Measurements from ENCODE around the gene ZSCAN1.
A peak's percentile ranks its signal among the peaks of the same experiment; 100 is the strongest.

The ZSCAN1 gene

DNA sequence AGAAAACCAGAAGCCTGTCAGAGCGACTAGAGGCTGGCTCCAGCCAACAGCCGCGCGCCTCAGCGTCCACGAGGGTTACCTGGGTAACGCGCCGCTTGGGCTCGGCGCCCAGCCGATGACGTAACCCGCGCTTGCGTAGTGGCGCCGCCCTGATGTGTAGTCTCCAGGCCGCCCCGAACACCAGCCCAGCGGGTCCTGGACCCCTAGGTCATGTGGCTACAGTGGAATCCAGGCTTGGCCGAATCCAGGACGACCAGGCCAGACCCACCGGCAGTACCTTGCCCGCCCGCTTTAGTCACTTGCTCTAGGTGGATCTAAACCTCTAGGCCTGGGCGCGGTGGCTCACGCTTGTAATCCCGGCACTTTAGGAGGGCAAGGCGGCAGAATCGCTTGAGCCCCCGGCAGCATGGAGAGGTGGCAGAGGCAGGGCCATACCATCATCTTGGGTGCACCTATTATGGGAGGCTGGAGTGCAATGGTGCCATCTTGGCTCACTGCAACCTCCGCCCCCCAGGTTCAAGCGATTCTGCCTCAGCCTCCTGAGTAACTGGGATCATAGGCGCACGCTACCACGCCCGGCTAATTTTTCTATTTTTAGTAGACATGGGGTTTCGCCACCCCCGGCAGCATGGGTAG lies 24.0 kb upstream of the ZSCAN1 start:
- Histone ChIP-seq H3K27ac (peak overlapping the region; percentile 62), H3K4me3 (ENCODE audit: low read depth, low read length) (peak overlapping the region; percentile 54), H3K79me2 (no peaks in the 10 kb centered on the region), H3K27me3 (ENCODE audit: control insufficient read depth, insufficient read depth, low read length) (no peaks in the 10 kb centered on the region), H3K9ac (no peak overlapping the region), H3K4me2 (ENCODE audit: low read length) (peak overlapping the region; percentile 71), H3K9me3 (ENCODE audit: control insufficient read depth, low read length) (no peaks in the 10 kb centered on the region), H2AFZ (peak overlapping the region; percentile 87), H3K4me1 (no peaks in the 10 kb centered on the region), H3K36me3 (ENCODE audit: control insufficient read depth, insufficient read depth, low read length) (no peaks in the 10 kb centered on the region)
- TF ChIP-seq, protein P1, sequence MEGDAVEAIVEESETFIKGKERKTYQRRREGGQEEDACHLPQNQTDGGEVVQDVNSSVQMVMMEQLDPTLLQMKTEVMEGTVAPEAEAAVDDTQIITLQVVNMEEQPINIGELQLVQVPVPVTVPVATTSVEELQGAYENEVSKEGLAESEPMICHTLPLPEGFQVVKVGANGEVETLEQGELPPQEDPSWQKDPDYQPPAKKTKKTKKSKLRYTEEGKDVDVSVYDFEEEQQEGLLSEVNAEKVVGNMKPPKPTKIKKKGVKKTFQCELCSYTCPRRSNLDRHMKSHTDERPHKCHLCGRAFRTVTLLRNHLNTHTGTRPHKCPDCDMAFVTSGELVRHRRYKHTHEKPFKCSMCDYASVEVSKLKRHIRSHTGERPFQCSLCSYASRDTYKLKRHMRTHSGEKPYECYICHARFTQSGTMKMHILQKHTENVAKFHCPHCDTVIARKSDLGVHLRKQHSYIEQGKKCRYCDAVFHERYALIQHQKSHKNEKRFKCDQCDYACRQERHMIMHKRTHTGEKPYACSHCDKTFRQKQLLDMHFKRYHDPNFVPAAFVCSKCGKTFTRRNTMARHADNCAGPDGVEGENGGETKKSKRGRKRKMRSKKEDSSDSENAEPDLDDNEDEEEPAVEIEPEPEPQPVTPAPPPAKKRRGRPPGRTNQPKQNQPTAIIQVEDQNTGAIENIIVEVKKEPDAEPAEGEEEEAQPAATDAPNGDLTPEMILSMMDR (IDR thresholded peaks at IDR 0.05), result no peak

DNA sequence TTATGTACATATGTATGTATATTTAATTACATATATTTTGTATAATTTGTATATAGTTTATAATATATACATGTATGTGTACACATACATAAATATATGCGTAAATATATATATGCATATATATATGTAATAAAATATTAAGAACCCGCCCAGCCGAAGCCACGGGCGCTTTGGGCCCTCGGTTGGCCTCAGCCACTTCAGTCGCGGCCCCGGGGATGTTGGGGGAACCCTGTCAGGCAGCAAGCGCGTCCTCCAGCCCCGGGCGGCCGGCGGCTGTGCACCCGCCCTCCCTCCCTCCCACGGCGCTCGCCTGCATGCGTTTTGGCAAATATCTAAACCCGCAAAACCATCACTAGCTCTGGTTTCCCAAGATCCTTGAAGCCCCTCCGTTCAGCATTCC lies 23.3 kb upstream of the ZSCAN1 start:
- no peak overlapping the region for H3K4me2 ChIP-seq (ENCODE audit: low read length)
- no peaks in the 10 kb centered on the region for H3K9me3 ChIP-seq (ENCODE audit: control insufficient read depth, low read length)
- TF ChIP-seq, protein P1 (IDR thresholded peaks at IDR 0.05), result no peak
- H3K27ac ChIP-seq, result no peak overlapping the region
- H2AFZ ChIP-seq, result no peak overlapping the region
- H3K79me2 ChIP-seq, result no peaks in the 10 kb centered on the region
- no peak overlapping the region for H3K4me3 ChIP-seq (ENCODE audit: low read depth, low read length)
- H3K9ac ChIP-seq, result no peak overlapping the region
- no peaks in the 10 kb centered on the region for H3K27me3 ChIP-seq (ENCODE audit: control insufficient read depth, insufficient read depth, low read length)
- no peaks in the 10 kb centered on the region for H3K36me3 ChIP-seq (ENCODE audit: control insufficient read depth, insufficient read depth, low read length)
- no peaks in the 10 kb centered on the region for H3K4me1 ChIP-seq

DNA sequence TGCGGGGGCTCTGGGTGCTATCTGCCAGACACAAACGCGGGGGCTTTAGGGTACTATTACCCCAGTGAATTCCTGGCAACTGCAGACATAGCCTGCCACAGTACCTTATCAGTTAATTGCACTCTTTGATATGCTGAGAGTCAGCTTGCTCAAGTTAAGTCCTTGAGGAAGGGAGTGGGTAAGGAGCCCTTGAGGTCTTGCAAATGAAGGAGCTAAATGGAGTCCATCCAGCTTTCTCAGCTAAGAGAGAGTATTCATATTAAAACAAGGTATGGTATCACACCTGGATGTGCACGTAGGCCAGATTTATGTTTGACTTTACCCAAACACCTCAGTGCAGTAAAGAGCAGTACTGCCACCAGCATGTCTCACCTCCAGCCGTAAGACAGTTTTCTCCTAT lies 19.7 kb upstream of the ZSCAN1 start:
- no peak overlapping the region for H2AFZ ChIP-seq
- H3K36me3 ChIP-seq (ENCODE audit: control insufficient read depth, insufficient read depth, low read length), result no peaks in the 10 kb centered on the region
- no peaks in the 10 kb centered on the region for H3K79me2 ChIP-seq
- no peaks in the 10 kb centered on the region for H3K9me3 ChIP-seq (ENCODE audit: control insufficient read depth, low read length)
- no peak overlapping the region for H3K4me2 ChIP-seq (ENCODE audit: low read length)
- no peak overlapping the region for H3K27ac ChIP-seq
- no peaks in the 10 kb centered on the region for H3K27me3 ChIP-seq (ENCODE audit: control insufficient read depth, insufficient read depth, low read length)
- no peak overlapping the region for H3K9ac ChIP-seq
- TF ChIP-seq, protein P1 (IDR thresholded peaks at IDR 0.05), result no peak
- no peak overlapping the region for H3K4me3 ChIP-seq (ENCODE audit: low read depth, low read length)
- H3K4me1 ChIP-seq, result no peaks in the 10 kb centered on the region

DNA sequence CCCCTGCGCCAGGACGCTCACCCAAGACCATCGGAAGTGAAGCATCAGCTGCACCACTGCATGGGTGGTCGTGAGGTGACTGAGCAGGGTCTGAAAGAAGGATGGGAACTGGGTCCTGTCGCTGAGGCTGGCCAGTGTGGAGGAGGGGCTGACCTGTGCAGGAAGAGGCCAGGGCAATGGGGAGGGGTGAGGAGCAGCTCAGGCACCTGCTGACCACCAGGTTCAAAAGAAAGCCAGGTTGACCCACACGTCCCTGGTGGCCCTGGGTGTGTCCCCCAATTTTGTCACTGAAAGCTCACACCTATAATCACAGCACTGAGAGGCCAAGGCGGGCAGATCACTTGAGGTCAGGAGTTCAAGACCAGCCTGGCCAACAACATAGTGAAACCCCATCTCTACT lies 13.7 kb upstream of the ZSCAN1 start:
- no peak overlapping the region for H3K4me2 ChIP-seq (ENCODE audit: low read length)
- no peaks in the 10 kb centered on the region for H3K9me3 ChIP-seq (ENCODE audit: control insufficient read depth, low read length)
- H3K79me2 ChIP-seq, result no peaks in the 10 kb centered on the region
- no peaks in the 10 kb centered on the region for H3K27me3 ChIP-seq (ENCODE audit: control insufficient read depth, insufficient read depth, low read length)
- no peak overlapping the region for H3K9ac ChIP-seq
- H3K4me3 ChIP-seq (ENCODE audit: low read depth, low read length), result no peak overlapping the region
- no peak overlapping the region for H2AFZ ChIP-seq
- no peaks in the 10 kb centered on the region for H3K4me1 ChIP-seq
- no peak overlapping the region for H3K27ac ChIP-seq
- TF ChIP-seq, protein P1 (IDR thresholded peaks at IDR 0.05), result no peak
- H3K36me3 ChIP-seq (ENCODE audit: control insufficient read depth, insufficient read depth, low read length), result no peaks in the 10 kb centered on the region
